Astrocyte (in vitro differentiated cells and primary cell): ENCODE data around the gene PCSK4. TPM values are rescaled to one million over a fixed set of nuclear protein-coding genes. Genes with fewer than 3 reads are reported as not detected.
A peak's percentile ranks its signal among the peaks of the same experiment; 100 is the strongest.

Source experiments
- DNase-seq: peaks from one replicate; pipeline ENCODE4 v3.0.0-alpha.2; 2010; ENCODE audit warnings: low read depth
- FAIRE-seq: peaks from 2 replicates; lab custom pipeline; 2011; peaks lifted over from hg19 to GRCh38; lab: Jason Lieb, UNC
- H2AFZ ChIP-seq: 2 replicates; pipeline ENCODE4 v1.6.0; 2012; ENCODE audit warnings: low read depth, low read length, inconsistent platforms
- H3K27ac ChIP-seq: 2 replicates; pipeline ENCODE4 v1.5.1; 2011; ENCODE audit warnings: low read depth, low read length, inconsistent platforms
- H3K27me3 ChIP-seq: 2 replicates; pipeline ENCODE4 v1.6.0; 2011; ENCODE audit warnings: low read length, inconsistent platforms; ENCODE audit not compliant: insufficient read depth
- H3K36me3 ChIP-seq: 2 replicates; pipeline ENCODE4 v1.5.1; 2011; ENCODE audit warnings: low read length, inconsistent platforms; ENCODE audit not compliant: insufficient read depth
- H3K4me1 ChIP-seq: 2 replicates; pipeline ENCODE4 v1.5.1; 2011; ENCODE audit warnings: low read length, inconsistent platforms; ENCODE audit not compliant: insufficient read depth
- H3K4me2 ChIP-seq: 2 replicates; pipeline ENCODE4 v1.6.0; 2012; ENCODE audit warnings: low read length, inconsistent platforms
- H3K4me3 ChIP-seq: 2 replicates; pipeline ENCODE4 v1.5.1; 2011; ENCODE audit warnings: low read depth, mild to moderate bottlenecking, low read length, inconsistent platforms; ENCODE audit not compliant: insufficient read depth
- H3K79me2 ChIP-seq: 2 replicates; pipeline ENCODE4 v1.6.0; 2012; ENCODE audit warnings: mild to moderate bottlenecking, low read length, inconsistent platforms; ENCODE audit not compliant: insufficient read depth
- H3K9ac ChIP-seq: 2 replicates; pipeline ENCODE4 v1.6.0; 2012; ENCODE audit warnings: mild to moderate bottlenecking, low read length, inconsistent platforms
- H3K9me3 ChIP-seq: 2 replicates; pipeline ENCODE4 v1.5.1; 2012; ENCODE audit warnings: low read depth, mild to moderate bottlenecking, low read length, inconsistent platforms; ENCODE audit not compliant: insufficient read depth
- H4K20me1 ChIP-seq: 2 replicates; pipeline ENCODE4 v1.6.0; 2012; ENCODE audit warnings: low read length, inconsistent platforms; ENCODE audit not compliant: insufficient read depth
- H3K27ac Mint-ChIP-seq: one replicate; pipeline ENCODE4 v1.8.0; 2021; ENCODE audit warnings: mild to moderate bottlenecking, mixed read lengths; ENCODE audit not compliant: unreplicated experiment
- H3K27me3 Mint-ChIP-seq: one replicate; pipeline ENCODE4 v1.8.0; 2021; ENCODE audit warnings: low read depth, mixed read lengths; ENCODE audit not compliant: unreplicated experiment
- H3K36me3 Mint-ChIP-seq: one replicate; pipeline ENCODE4 v1.8.0; 2021; ENCODE audit warnings: low read depth, mixed read lengths; ENCODE audit not compliant: unreplicated experiment
- H3K4me1 Mint-ChIP-seq: one replicate; pipeline ENCODE4 v1.8.0; 2021; ENCODE audit warnings: low read depth, mixed read lengths; ENCODE audit not compliant: unreplicated experiment
- H3K4me3 Mint-ChIP-seq: one replicate; pipeline ENCODE4 v1.8.0; 2021; ENCODE audit warnings: mild to moderate bottlenecking, moderate library complexity, mixed read lengths; ENCODE audit not compliant: unreplicated experiment
- H3K9me3 Mint-ChIP-seq: one replicate; pipeline ENCODE4 v1.8.0; 2021; ENCODE audit warnings: mild to moderate bottlenecking, mixed read lengths; ENCODE audit not compliant: unreplicated experiment
- CTCF ChIP-seq: IDR thresholded peaks from 2 replicates; pipeline ENCODE4 v1.5.1; 2011; ENCODE audit warnings: low read depth, mild to moderate bottlenecking, inconsistent platforms, low read length, moderate library complexity; ENCODE audit not compliant: insufficient read depth
- EZH2 ChIP-seq: IDR thresholded peaks from 2 replicates; pipeline ENCODE4 v1.6.1; 2012; ENCODE audit warnings: mild to moderate bottlenecking, low read length, inconsistent platforms; ENCODE audit not compliant: insufficient read depth
- total RNA-seq: library from RNA; stranded (reverse); gene quantifications from 2 replicates; pipeline ENCODE4 v1.2.1, GENCODE V29; 2021

The PCSK4 gene
- total RNA-seq, 1 donor from 2014 or later = 2.7 TPM

DNA sequence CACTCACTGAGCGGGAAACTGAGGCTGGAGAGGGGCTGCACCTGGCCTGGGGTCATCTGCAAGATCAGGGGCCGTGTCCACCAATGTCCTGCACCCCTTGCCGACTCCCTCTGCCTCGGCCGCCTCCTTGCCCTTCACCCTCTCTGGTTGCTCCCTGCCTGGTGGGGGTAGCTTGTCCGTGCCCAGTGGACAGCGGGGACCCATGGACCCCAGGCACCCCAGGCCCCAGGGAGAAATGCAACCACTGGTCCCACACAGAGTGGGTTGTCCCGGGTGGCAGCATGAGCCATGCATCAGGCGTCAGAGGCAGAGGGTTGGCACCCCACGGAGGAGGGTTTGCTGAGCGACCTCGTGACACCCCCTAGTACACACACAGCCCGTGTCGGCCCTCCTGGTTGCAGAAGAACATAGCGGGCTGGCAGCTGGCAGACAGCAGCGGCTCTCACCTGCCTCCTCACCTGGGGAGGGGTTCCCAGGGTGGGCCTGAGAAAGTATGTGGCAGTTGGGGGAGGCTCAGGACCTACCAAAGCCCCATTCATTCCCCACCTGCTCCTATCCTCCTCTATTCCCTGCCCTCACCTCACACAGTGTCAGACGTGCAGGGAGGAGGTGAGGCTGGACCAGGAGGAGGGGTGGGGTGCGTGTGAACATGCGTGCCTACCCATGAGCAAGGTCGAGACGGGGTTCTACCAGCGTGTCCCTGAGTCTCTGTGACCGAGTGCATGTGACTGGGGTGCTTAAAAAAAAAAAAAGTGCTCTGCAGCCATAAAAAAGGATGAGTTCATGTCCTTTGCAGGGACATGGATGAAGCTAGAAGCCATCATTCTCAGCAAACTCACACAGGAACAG, 14.0 kb upstream of the PCSK4 start:
- no peaks in the 10 kb centered on the region for H3K79me2 ChIP-seq
- peaks cover 5% of the 10 kb centered on the region for H3K27me3 Mint-ChIP-seq
- H3K9me3 ChIP-seq = peaks cover 5% of the 10 kb centered on the region
- TF ChIP-seq EZH2 = no peak
- TF ChIP-seq CTCF = no peak
- no peak for DNase-seq
- H3K36me3 Mint-ChIP-seq = peaks cover 7% of the 10 kb centered on the region
- H3K36me3 ChIP-seq = no peaks in the 10 kb centered on the region
- no peak overlapping the region for H3K27ac Mint-ChIP-seq
- no peak overlapping the region for H3K9ac ChIP-seq
- H3K4me1 ChIP-seq = no peaks in the 10 kb centered on the region
- no peak for FAIRE-seq
- H2AFZ ChIP-seq = no peak overlapping the region
- H3K4me1 Mint-ChIP-seq = no peaks in the 10 kb centered on the region
- peaks cover 8% of the 10 kb centered on the region for H3K9me3 Mint-ChIP-seq
- H4K20me1 ChIP-seq = no peaks in the 10 kb centered on the region
- peaks cover 18% of the 10 kb centered on the region for H3K27me3 ChIP-seq
- H3K4me2 ChIP-seq = no peak overlapping the region
- H3K4me3 Mint-ChIP-seq = no peak overlapping the region
- no peak overlapping the region for H3K27ac ChIP-seq
- no peak overlapping the region for H3K4me3 ChIP-seq

GRCh38 chr19:1503089-1503924, 13.2 kb upstream of the PCSK4 start:
- FAIRE-seq (no peak), DNase-seq (no peak)
- H3K4me1 Mint-ChIP-seq = no peaks in the 10 kb centered on the region
- no peaks in the 10 kb centered on the region for H3K4me1 ChIP-seq
- peaks cover 7% of the 10 kb centered on the region for H3K36me3 Mint-ChIP-seq
- no peak overlapping the region for H3K4me3 Mint-ChIP-seq
- H3K36me3 ChIP-seq = no peaks in the 10 kb centered on the region
- H3K27me3 Mint-ChIP-seq = peaks cover 5% of the 10 kb centered on the region
- no peak overlapping the region for H2AFZ ChIP-seq
- no peaks in the 10 kb centered on the region for H3K79me2 ChIP-seq
- H3K27me3 ChIP-seq = peaks cover 18% of the 10 kb centered on the region
- no peak overlapping the region for H3K27ac Mint-ChIP-seq
- peaks cover 8% of the 10 kb centered on the region for H3K9me3 Mint-ChIP-seq
- TF ChIP-seq EZH2 = peak; percentile 60
- TF ChIP-seq CTCF = peak; percentile 32
- H3K9me3 ChIP-seq = no peaks in the 10 kb centered on the region
- no peaks in the 10 kb centered on the region for H4K20me1 ChIP-seq
- H3K27ac ChIP-seq = no peak overlapping the region
- no peak overlapping the region for H3K9ac ChIP-seq
- peak overlapping the region; percentile 26 for H3K4me2 ChIP-seq
- peak overlapping the region; percentile 5 for H3K4me3 ChIP-seq
